CD4-positive, alpha-beta T cell (primary cell): ENCODE data around the gene PEAR1. TPM values are rescaled to one million over a fixed set of nuclear protein-coding genes. Genes with fewer than 3 reads are reported as not detected.
A peak's percentile ranks its signal among the peaks of the same experiment; 100 is the strongest.

ENCODE experiments used
- ATAC-seq: fragments of 200-7000 bp; cut with Tn5 transposase; one replicate; pipeline ENCODE4 v1.10.0; 2022; ENCODE audit warnings: mild to moderate bottlenecking; ENCODE audit not compliant: poor library complexity
- CTCF ChIA-PET: fragments of 350-600 bp; sonication (Branson Sonifier 250); formaldehyde crosslinking; loops from one replicate; lab custom pipeline; 2021; ENCODE audit warnings: antibody characterized with exemption, inconsistent platforms; lab: Charles Lee
- POLR2A ChIA-PET: fragments of 350-600 bp; sonication (Branson Sonifier 250); formaldehyde crosslinking; loops from one replicate; lab custom pipeline; 2021; ENCODE audit warnings: antibody characterized with exemption, inconsistent platforms; lab: Charles Lee
- DNase-seq, 14 experiments: peaks; one replicate each; pipeline ENCODE4 v3.0.0-alpha.2; 2013 to 2020; ENCODE audit warnings: mixed read lengths in 2 of 14
- H3K27ac ChIP-seq, 2 donors: one replicate each; pipeline versions ENCODE4 v1.5.1 to v1.7.0; 2013; ENCODE audit warnings: low read length in 2 of 2, low read depth in 1 of 2, mild to moderate bottlenecking in 1 of 2
- H3K27me3 ChIP-seq, 2 experiments: 1 replicate in 1 of 2; 2 replicates in 1 of 2; pipeline versions ENCODE4 v1.6.1 to v1.7.0; 2013; ENCODE audit warnings: low read length in 2 of 2, control low read depth in 1 of 2, mild to moderate bottlenecking in 1 of 2, moderate library complexity in 1 of 2; ENCODE audit not compliant: insufficient read depth in 2 of 2, control insufficient read depth in 1 of 2
- H3K36me3 ChIP-seq: one replicate; pipeline ENCODE4 v1.6.1; 2013; ENCODE audit warnings: low read length, control low read depth; ENCODE audit not compliant: insufficient read depth
- H3K4me1 ChIP-seq: one replicate; pipeline ENCODE4 v1.6.1; 2013; ENCODE audit warnings: low read length, control low read depth; ENCODE audit not compliant: insufficient read depth
- H3K4me3 ChIP-seq: one replicate; pipeline ENCODE4 v1.5.1; 2013; ENCODE audit warnings: mild to moderate bottlenecking, low read length, moderate library complexity
- H3K9me3 ChIP-seq, 2 experiments: 1 replicate in 1 of 2; 2 replicates in 1 of 2; pipeline versions ENCODE4 v1.6.1 to v1.7.0; 2013; ENCODE audit warnings: low read length in 2 of 2, mild to moderate bottlenecking in 2 of 2, control low read depth in 1 of 2, moderate library complexity in 1 of 2; ENCODE audit not compliant: control insufficient read depth in 1 of 2, insufficient read depth in 1 of 2
- H3K27ac Mint-ChIP-seq: one replicate; pipeline ENCODE4 v1.8.0; 2020; ENCODE audit warnings: mixed read lengths
- H3K27me3 Mint-ChIP-seq: one replicate; pipeline ENCODE4 v1.8.0; 2021; ENCODE audit warnings: mixed read lengths
- H3K36me3 Mint-ChIP-seq: one replicate; pipeline ENCODE4 v1.8.0; 2021; ENCODE audit warnings: low read depth, mixed read lengths
- H3K4me1 Mint-ChIP-seq: one replicate; pipeline ENCODE4 v1.8.0; 2021; ENCODE audit warnings: low read depth, mixed read lengths
- H3K4me3 Mint-ChIP-seq: one replicate; pipeline ENCODE4 v1.8.0; 2020; ENCODE audit warnings: mild to moderate bottlenecking, mixed read lengths
- H3K9me3 Mint-ChIP-seq: one replicate; pipeline ENCODE4 v1.8.0; 2020; ENCODE audit warnings: mixed read lengths
- intact Hi-C, 2 experiments: fragments of 100-400 bp; cut with DNase I in 1 of 2; cut with micrococcal nuclease in 1 of 2; formaldehyde crosslinking; loops; one replicate each; pipeline versions ENCODE4 v1.15.1 to v1.9.0; 2023 to 2025; cut with DNase I, micrococcal nuclease
- total RNA-seq, 174 experiments: library from RNA in 2 of 174; stranded (reverse) in 2 of 174; gene quantifications; one replicate each; pipeline ENCODE4 v1.2.3 and lab custom pipeline; 2021 to 2026
- TF ChIP-seq, protein P1 (sequence below): fragments of 200-600 bp; IDR thresholded peaks from one replicate; pipeline ENCODE4 v1.8.0; 2022; ENCODE audit warnings: antibody characterized with exemption, mild to moderate bottlenecking

Gene PEAR1
- total RNA-seq, 2 experiments from 2014 or later, result 0.20 to 0.41 TPM

DNA sequence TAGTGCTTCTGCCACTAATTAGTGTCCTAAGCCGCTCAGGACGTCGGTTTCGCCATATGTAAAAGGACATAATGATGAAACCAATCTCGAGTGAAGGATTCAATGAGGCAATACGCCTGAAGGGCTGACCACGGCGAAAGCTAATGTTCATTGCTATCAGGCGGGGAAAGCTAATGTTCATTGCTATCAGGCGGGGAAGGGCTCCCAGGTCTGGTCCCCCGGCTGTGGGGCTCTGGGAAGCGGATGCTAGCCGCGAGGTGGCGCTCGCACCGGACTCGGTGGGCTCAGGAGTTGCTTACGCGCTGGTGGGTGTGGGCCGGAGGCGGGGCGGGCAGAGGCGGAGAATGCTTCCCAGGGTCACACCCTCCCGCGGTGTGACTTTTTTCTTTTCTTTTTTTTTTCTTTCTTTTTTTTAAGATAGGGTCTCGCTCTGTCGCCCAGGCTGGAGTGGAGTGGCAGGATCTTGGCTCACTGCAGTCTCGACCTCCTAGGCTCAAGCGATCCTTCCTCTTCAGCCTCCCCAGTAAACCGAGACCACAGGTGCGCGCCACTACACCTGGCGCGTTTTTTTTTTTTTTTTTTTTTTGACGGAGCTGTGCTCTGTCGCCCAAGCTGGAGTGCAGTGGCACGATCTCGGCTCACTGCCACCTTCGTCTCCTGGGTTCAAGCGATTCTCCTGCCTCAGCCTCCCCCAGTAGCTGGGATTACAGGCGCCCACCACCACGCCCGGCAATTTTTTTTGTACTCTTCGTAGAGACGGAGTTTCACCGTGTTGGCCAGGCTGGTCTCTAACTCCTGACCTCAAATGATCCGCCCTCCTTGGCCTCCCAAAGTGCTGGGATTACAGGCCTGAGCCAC lies 1.1 kb upstream of the PEAR1 start:
- POLR2A ChIA-PET, result interaction anchor here (0.7 to 1.4 kb wide), 2 partner anchors 78 to 110 kb away, joined by 4 to 5 read pairs; no protein-coding TSS in a partner anchor
- Mint-ChIP-seq H3K4me1 (peaks cover 16% of the 10 kb centered on the region), H3K27me3 (peaks cover 73% of the 10 kb centered on the region), H3K4me3 (peak overlapping the region; percentile 82), H3K9me3 (no peaks in the 10 kb centered on the region), H3K27ac (no peak overlapping the region), H3K36me3 (no peaks in the 10 kb centered on the region)
- H3K4me3 ChIP-seq, result peak overlapping the region; percentile 42
- intact Hi-C loops, result loop anchor here (2.0 to 5.0 kb wide), 3 partner anchors 34 to 70 kb away; no protein-coding TSS in a partner anchor
- peak; percentile 92 for ATAC-seq
- H3K9me3 ChIP-seq, result peaks cover 0 to 13% of the 10 kb centered on the region in 2 experiments
- no peak overlapping the region for H3K27ac ChIP-seq
- no peaks in the 10 kb centered on the region for H3K36me3 ChIP-seq
- peaks cover 39 to 51% of the 10 kb centered on the region in 2 experiments for H3K27me3 ChIP-seq
- CTCF ChIA-PET, result interaction anchor here (0.5 to 3.2 kb wide), 10 partner anchors 11 to 179 kb away, joined by 3 to 15 read pairs (median 3); partner anchors contain the start of gene NTRK1
- TF ChIP-seq, protein P1, sequence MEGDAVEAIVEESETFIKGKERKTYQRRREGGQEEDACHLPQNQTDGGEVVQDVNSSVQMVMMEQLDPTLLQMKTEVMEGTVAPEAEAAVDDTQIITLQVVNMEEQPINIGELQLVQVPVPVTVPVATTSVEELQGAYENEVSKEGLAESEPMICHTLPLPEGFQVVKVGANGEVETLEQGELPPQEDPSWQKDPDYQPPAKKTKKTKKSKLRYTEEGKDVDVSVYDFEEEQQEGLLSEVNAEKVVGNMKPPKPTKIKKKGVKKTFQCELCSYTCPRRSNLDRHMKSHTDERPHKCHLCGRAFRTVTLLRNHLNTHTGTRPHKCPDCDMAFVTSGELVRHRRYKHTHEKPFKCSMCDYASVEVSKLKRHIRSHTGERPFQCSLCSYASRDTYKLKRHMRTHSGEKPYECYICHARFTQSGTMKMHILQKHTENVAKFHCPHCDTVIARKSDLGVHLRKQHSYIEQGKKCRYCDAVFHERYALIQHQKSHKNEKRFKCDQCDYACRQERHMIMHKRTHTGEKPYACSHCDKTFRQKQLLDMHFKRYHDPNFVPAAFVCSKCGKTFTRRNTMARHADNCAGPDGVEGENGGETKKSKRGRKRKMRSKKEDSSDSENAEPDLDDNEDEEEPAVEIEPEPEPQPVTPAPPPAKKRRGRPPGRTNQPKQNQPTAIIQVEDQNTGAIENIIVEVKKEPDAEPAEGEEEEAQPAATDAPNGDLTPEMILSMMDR, result peak; percentile 76
- H3K4me1 ChIP-seq, result peaks cover 29% of the 10 kb centered on the region
- DNase-seq, result peak; percentile 71 to 92 (median 78)

- H3K36me3 Mint-ChIP-seq, result no peaks in the 10 kb centered on the region
- TF ChIP-seq, protein P1, result no peak
- no peak for DNase-seq
- no peak overlapping the region for H3K27ac Mint-ChIP-seq
- peaks cover 19% of the 10 kb centered on the region for H3K4me1 Mint-ChIP-seq
- intact Hi-C loops, result loop anchor here (5.0 kb wide), 2 partner anchors 57 to 68 kb away; no protein-coding TSS in a partner anchor
- H3K4me3 ChIP-seq, result no peak overlapping the region
- peaks cover 33% of the 10 kb centered on the region for H3K4me1 ChIP-seq
- H3K27ac ChIP-seq, result no peak overlapping the region
- peak overlapping the region; percentile 22 for H3K4me3 Mint-ChIP-seq
- peaks cover 31 to 38% of the 10 kb centered on the region in 2 experiments for H3K27me3 ChIP-seq
- ChIA-PET POLR2A (no interaction called here), CTCF (no interaction called here)
- peaks cover 79% of the 10 kb centered on the region for H3K27me3 Mint-ChIP-seq
- H3K9me3 Mint-ChIP-seq, result no peaks in the 10 kb centered on the region
- ATAC-seq, result no peak
- H3K36me3 ChIP-seq, result no peaks in the 10 kb centered on the region
- peaks cover 0 to 13% of the 10 kb centered on the region in 2 experiments for H3K9me3 ChIP-seq
These were observed 483 bp downstream of the PEAR1 start for GRCh38 chr1:156894001-156894400.

- Histone ChIP-seq H3K9me3 (peaks cover 0 to 13% of the 10 kb centered on the region in 2 experiments), H3K4me1 (peaks cover 33% of the 10 kb centered on the region), H3K27me3 (peaks cover 29 to 38% of the 10 kb centered on the region in 2 experiments), H3K36me3 (no peaks in the 10 kb centered on the region), H3K4me3 (no peak overlapping the region), H3K27ac (no peak overlapping the region)
- ChIA-PET CTCF (no interaction called here), POLR2A (interaction anchor here (0.8 kb wide), 1 partner anchor 75 kb away, joined by 3 read pairs; no protein-coding TSS in a partner anchor)
- Mint-ChIP-seq H3K9me3 (no peaks in the 10 kb centered on the region), H3K4me1 (peaks cover 19% of the 10 kb centered on the region), H3K4me3 (peak overlapping the region; percentile 23), H3K36me3 (no peaks in the 10 kb centered on the region), H3K27me3 (peaks cover 75% of the 10 kb centered on the region), H3K27ac (no peak overlapping the region)
- intact Hi-C loops, result loop anchor here (5.0 kb wide), 2 partner anchors 58 to 67 kb away; no protein-coding TSS in a partner anchor
- no peak for DNase-seq
- ATAC-seq, result no peak
- TF ChIP-seq, protein P1, result no peak
These were observed 1.4 kb downstream of the PEAR1 start for GRCh38 chr1:156894711-156895454.
